Ovary (tissue), 9 donors: ENCODE results near the gene PFDN5. TPM values are rescaled to one million over a fixed set of nuclear protein-coding genes. Genes with fewer than 3 reads are reported as not detected.

ENCODE experiments used
- DNase-seq, 5 donors: peaks; one replicate each; pipeline ENCODE4 v3.0.0-alpha.2; 2019 to 2020
- H3K27ac ChIP-seq, 2 donors: fragments of 200-600 bp; one replicate each; pipeline versions ENCODE4 v1.5.1 to v1.8.0; 2019 to 2022
- H3K27me3 ChIP-seq: fragments of 200-600 bp; one replicate; pipeline ENCODE4 v1.8.0; 2022
- H3K36me3 ChIP-seq: fragments of 200-600 bp; sonication (generic); one replicate; pipeline ENCODE4 v1.5.1; 2019
- H3K4me1 ChIP-seq: one replicate; pipeline ENCODE4 v1.8.1; 2013; ENCODE audit warnings: mild to moderate bottlenecking, moderate library complexity; ENCODE audit not compliant: insufficient read depth
- H3K4me3 ChIP-seq: fragments of 200-600 bp; sonication (generic); one replicate; pipeline ENCODE4 v1.5.1; 2017
- H3K9me3 ChIP-seq, 2 donors: fragments of 200-600 bp in 1 of 2; sonication (generic) in 1 of 2; one replicate each; pipeline versions ENCODE4 v1.5.1 to v1.8.1; 2013 to 2019; ENCODE audit warnings: mild to moderate bottlenecking in 1 of 2, moderate library complexity in 1 of 2
- EP300 ChIP-seq: sonication (generic); formaldehyde crosslinking; IDR thresholded peaks from one replicate; pipeline ENCODE4 v1.6.1; 2017; ENCODE audit warnings: antibody characterized with exemption
- POLR2A ChIP-seq: fragments of 450-650 bp; IDR thresholded peaks from one replicate; pipeline ENCODE4 v1.6.1; 2017; ENCODE audit warnings: antibody characterized with exemption, mild to moderate bottlenecking, moderate library complexity
- WGBS, 3 donors: extraction: QIAGEN DNeasy Blood & Tissue Kit in 1 of 3; methylation state at CpG; one replicate each; pipeline versions ENCODE4 v1.1.5 to v1.1.7; 2013 to 2017; 5-methylcytosine and 5-hydroxymethylcytosine counted together
- intact Hi-C, 4 donors: fragments of 100-400 bp; cut with DNase I; formaldehyde crosslinking; loops; one replicate each; pipeline versions ENCODE4 v1.11.0 to v1.15.1; 2022 to 2023
- polyA plus RNA-seq, 2 donors: library from polyadenylated mRNA; stranded (reverse); fragments of 200-250 nt in 1 of 2; fragments of 350-450 nt in 1 of 2; fragmentation: Illumina TruSeq in 1 of 2; extraction: RNeasy Lipid Tissue Mini Kit (QIAGEN cat#74804) in 1 of 2; gene quantifications; one replicate each; pipeline ENCODE4 v1.2.3, GENCODE V29; 2013 to 2014
- total RNA-seq, 7 donors: library from RNA; depleted of rRNA in 2 of 7; stranded (reverse); fragments of >200 nt in 2 of 7; fragmentation: NEBNext Ultra II Directional in 3 of 7; extraction: Animal tissue kit (Norgen Biotek cat#: 25700) in 3 of 7; gene quantifications; one replicate each; pipeline versions ENCODE4 v1.1.0 to v1.2.4, GENCODE V29; 2016 to 2023
- TF ChIP-seq, protein P1 (sequence below), 3 donors: fragments of 450-650 bp in 2 of 3; fragments of 200-600 bp in 1 of 3; IDR thresholded peaks; one replicate each; pipeline versions ENCODE4 v1.5.1 to v1.8.0; 2016 to 2022; ENCODE audit warnings: antibody characterized with exemption in 3 of 3, mild to moderate bottlenecking in 1 of 3
- donor health status: DM: no; HTN: no; CAD: no; lungs with moderate emphysema.
- donor health status: DM: no; HTN: no; CAD: no.
- donor health status: Bipolar disorder and iron deficiency.
- donor health status: DM: yes; HTN: yes; CAD: no.
- donor health status: DM: no; HTN: no; CAD: no.
- donor health status: DM: yes; HTN: yes; CAD: no.

Gene PFDN5
- total and polyA plus RNA-seq, 9 donors, result 603 to 1,792 (median 954) TPM

DNA sequence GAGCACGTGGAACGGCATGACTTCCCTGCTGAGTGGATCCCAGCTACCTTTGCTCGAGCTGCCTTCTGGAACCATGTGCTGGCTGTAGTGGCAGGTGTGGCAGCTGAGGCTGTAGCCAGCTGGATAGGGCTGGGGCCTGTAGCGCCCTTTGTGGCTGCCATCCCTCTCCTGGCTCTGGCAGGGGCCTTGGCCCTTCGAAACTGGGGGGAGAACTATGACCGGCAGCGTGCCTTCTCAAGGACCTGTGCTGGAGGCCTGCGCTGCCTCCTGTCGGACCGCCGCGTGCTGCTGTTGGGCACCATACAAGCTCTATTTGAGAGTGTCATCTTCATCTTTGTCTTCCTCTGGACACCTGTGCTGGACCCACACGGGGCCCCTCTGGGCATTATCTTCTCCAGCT is 42.0 kb upstream of the PFDN5 start:
- WGBS, 3 donors, result 91 to 94% (median 93%) methylated on average over 13 of the region's 13 CpGs
- intact Hi-C loops, result loop anchor here in 2 of 4 donors (5.0 kb wide), 2 partner anchors 36 to 41 kb away; no protein-coding TSS in a partner anchor
- H3K4me1 ChIP-seq, result peaks cover 3% of the 10 kb centered on the region

DNA sequence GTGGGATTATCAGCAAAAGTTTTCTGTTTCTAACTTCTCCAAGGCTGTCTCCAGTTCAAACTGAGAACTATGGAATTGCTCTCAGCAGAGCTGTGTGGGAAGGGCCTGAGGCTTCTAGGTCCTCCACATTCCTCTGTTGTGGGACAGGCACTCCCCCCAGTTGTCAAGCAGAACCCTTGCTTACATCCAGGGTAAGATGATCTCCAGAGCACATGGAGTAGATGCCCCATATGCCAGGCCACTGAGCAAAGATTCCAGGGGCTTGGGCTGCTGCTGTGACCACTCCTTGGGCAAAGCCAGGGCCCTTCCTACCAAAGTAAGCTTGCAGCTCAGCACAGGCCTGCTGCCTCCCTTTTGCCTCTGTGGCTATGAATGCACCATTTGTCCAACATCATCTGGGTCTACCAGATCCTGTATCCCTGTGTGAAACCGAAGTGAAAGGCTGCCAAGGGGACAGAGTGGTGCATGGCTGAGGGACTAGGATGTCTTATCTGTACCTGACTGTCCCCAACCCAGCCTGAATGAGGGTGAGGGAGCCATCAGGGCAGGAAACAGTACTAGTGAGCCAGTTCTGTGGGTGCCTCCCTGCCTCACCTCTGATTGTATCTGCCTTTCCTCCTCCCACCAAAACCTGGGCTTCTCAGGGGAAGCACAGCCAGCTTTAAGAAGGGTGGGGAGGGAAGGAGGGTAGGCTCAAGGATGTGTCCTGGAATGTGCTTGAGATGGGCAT is 40.4 kb upstream of the PFDN5 start:
- Histone ChIP-seq H3K27me3 (no peaks in the 10 kb centered on the region), H3K27ac (no peak overlapping the region), H3K9me3 (no peaks in the 10 kb centered on the region), H3K4me1 (peaks cover 3% of the 10 kb centered on the region), H3K4me3 (no peak overlapping the region), H3K36me3 (no peaks in the 10 kb centered on the region)
- TF ChIP-seq POLR2A (no peak), EP300 (no peak)
- TF ChIP-seq, protein P1, sequence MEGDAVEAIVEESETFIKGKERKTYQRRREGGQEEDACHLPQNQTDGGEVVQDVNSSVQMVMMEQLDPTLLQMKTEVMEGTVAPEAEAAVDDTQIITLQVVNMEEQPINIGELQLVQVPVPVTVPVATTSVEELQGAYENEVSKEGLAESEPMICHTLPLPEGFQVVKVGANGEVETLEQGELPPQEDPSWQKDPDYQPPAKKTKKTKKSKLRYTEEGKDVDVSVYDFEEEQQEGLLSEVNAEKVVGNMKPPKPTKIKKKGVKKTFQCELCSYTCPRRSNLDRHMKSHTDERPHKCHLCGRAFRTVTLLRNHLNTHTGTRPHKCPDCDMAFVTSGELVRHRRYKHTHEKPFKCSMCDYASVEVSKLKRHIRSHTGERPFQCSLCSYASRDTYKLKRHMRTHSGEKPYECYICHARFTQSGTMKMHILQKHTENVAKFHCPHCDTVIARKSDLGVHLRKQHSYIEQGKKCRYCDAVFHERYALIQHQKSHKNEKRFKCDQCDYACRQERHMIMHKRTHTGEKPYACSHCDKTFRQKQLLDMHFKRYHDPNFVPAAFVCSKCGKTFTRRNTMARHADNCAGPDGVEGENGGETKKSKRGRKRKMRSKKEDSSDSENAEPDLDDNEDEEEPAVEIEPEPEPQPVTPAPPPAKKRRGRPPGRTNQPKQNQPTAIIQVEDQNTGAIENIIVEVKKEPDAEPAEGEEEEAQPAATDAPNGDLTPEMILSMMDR (IDR thresholded peaks at IDR 0.05), result no peak
- intact Hi-C loops, result loop anchor here in 2 of 4 donors (5.0 kb wide), 2 partner anchors 38 to 43 kb away; no protein-coding TSS in a partner anchor
- DNase-seq, result no peak
- 83 to 95% (median 86%) methylated on average over 1 of the region's 1 CpG for WGBS, 3 donors

More for the DNA sequence above, 42.0 kb upstream of the PFDN5 start:
- no peak for TF ChIP-seq EP300
- H3K4me3 ChIP-seq, result no peak overlapping the region
- H3K9me3 ChIP-seq, result no peaks in the 10 kb centered on the region
- peak overlapping the region in 1 of 2 donors; percentile 74 for H3K27ac ChIP-seq
- no peaks in the 10 kb centered on the region for H3K36me3 ChIP-seq
- no peaks in the 10 kb centered on the region for H3K27me3 ChIP-seq
- no peak for DNase-seq

DNA sequence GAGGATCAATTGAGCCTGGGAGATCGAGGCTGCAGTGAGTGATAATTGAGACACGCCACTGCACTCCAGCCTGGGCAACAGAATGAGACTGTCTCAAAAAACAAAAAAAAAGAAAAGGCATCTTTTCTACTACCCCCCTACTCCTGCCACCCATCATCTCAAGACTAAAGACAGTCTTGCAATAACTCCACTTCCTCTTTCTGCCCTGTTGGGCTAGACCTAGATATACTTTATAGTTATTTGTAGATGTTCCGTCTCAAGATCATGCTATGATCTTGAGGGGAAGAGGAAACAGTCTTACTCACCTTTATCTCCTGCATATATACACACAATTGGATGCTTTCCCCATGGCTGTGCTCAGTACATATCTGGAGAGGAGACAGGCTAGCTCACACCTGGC is 39.3 kb upstream of the PFDN5 start:
- no peak overlapping the region for H3K27ac ChIP-seq
- H3K4me1 ChIP-seq, result peaks cover 3% of the 10 kb centered on the region
- WGBS, 3 donors, result 87% methylated on average over 3 of the region's 3 CpGs
- no peaks in the 10 kb centered on the region for H3K36me3 ChIP-seq
- no peak overlapping the region for H3K4me3 ChIP-seq
- intact Hi-C loops, result no loop called here
- H3K27me3 ChIP-seq, result no peaks in the 10 kb centered on the region
- DNase-seq, result no peak
- no peaks in the 10 kb centered on the region for H3K9me3 ChIP-seq
- no peak for TF ChIP-seq POLR2A
- TF ChIP-seq EP300, result no peak
- TF ChIP-seq, protein P1 (IDR thresholded peaks at IDR 0.05), result no peak

DNA sequence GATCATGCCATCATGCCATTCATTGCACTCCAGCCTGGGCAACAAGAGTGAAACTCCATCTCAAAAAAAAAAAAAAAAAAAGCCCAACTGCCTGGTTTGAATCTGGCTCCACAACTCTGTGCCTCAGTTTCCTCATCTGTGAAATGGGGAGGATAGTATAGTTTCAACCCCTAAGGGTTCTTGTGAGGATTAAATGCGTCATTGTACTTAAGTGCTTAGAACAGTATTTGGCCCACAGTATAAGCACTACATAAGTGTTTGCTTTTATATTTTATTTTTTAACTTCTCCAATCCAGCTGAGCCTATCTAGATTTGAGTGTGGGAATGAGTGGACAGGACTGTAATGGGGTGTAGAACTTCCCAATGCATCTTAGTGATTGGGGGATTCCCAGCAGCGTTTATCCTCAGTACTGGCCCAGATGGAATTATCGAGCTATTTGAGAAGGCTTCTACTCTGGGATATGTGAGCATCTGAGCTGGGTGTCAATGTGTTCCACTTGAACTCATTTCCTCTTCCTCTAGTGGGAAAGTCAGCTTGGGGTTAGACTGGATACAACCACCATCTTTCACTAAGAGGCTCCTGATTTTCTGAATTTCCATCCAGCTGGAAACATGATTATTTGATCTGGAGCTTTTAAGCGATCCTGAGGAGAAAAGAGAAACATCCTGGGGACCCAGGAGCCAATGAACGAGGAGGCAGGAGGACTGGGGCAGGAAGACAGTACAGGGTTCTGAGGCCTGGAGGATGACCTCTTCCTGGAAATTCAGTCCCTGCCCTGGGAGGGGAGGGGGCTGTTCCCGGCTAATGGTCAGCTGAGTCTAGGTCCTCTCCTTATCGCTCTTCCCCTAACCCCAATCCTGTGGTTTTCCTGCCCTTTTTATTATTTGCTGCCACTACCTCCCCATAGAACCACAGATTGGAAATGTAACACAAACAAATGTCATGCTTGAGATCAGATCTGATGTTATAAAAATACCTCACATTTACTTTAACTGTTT is 36.5 kb upstream of the PFDN5 start:
- Histone ChIP-seq H3K27ac (no peak overlapping the region), H3K27me3 (no peaks in the 10 kb centered on the region), H3K36me3 (no peaks in the 10 kb centered on the region), H3K4me1 (no peaks in the 10 kb centered on the region), H3K4me3 (no peak overlapping the region), H3K9me3 (no peaks in the 10 kb centered on the region)
- TF ChIP-seq EP300 (no peak), POLR2A (no peak)
- TF ChIP-seq, protein P1 (IDR thresholded peaks at IDR 0.05), result no peak
- WGBS, 3 donors, result 63 to 70% (median 64%) methylated on average over 7 of the region's 7 CpGs
- no peak for DNase-seq
- intact Hi-C loops, result no loop called here
